GM20000 (cell line): ENCODE measurements around the gene WWOX.

Experiments
- DNase-seq: peaks from one replicate; pipeline ENCODE4 v3.0.0; 2012; ENCODE audit warnings: low spot score
- CTCF ChIP-seq: IDR thresholded peaks from 2 replicates; pipeline ENCODE4 v1.5.1; 2012; ENCODE audit warnings: mild to moderate bottlenecking, control low read depth; ENCODE audit errors: extremely low read depth, missing control alignments

WWOX gene

GRCh38 chr16:78194948-78195347 lies 95.5 kb downstream of the WWOX start:
- no peak for DNase-seq
- TF ChIP-seq CTCF, result no peak

- TF ChIP-seq CTCF, result no peak
- no peak for DNase-seq
Measured at GRCh38 chr16:78195797-78196196, 96.3 kb downstream of the WWOX start.

- no peak for DNase-seq
- TF ChIP-seq CTCF, result no peak
Measured at GRCh38 chr16:78196502-78196901, 97.0 kb downstream of the WWOX start.

GRCh38 chr16:78198288-78198687 lies 98.8 kb downstream of the WWOX start:
- TF ChIP-seq CTCF, result no peak
- no peak for DNase-seq

GRCh38 chr16:78199325-78200022 lies 100.0 kb downstream of the WWOX start:
- DNase-seq, result no peak

GRCh38 chr16:78200023-78200389 lies 100.6 kb downstream of the WWOX start:
- TF ChIP-seq CTCF, result no peak
- DNase-seq, result no peak

More at GRCh38 chr16:78199325-78200022, 100.0 kb downstream of the WWOX start:
- TF ChIP-seq CTCF, result no peak

- no peak for TF ChIP-seq CTCF
- DNase-seq, result no peak
Measured at GRCh38 chr16:78200623-78201096, 101.2 kb downstream of the WWOX start.
